ENCODE results near the gene KIF4A. TPM values are rescaled to one million over a fixed set of nuclear protein-coding genes. Genes with fewer than 3 reads are reported as not detected.

The KIF4A gene
- total and polyA plus RNA-seq, 9 of the 15 experiments (the other 6 are each of a cell fraction or from before 2014, with no cell fraction given) = 13.0 to 42.7 (median 35.9) TPM

DNA sequence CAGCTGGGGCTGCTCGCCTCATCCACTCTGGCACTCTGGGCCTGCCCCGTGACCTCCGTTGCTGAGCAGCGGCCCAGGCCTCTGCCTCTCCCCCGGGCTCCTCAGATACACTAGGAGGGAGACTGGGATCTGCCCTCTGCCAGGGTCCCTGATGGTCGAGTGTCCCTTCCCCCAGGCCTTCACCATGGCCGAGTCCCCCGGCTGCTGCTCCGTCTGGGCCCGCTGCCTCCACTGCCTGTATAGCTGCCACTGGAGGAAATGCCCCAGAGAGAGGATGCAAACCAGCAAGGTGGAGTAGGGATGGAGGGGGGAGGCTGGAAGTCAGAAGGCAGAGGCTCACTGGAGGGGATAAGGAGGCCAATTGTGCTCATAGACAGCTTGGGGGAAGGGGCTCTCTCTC lies 134.9 kb downstream of the KIF4A start:
- in situ Hi-C loops (cut with MboI) = no loop called here
- H3K4me3 ChIP-seq = no peak overlapping the region
- no peaks in the 10 kb centered on the region; a peak in 1 of 5 replicates for H3K27me3 ChIP-seq (ENCODE audit: control insufficient read depth in 2 of 2, insufficient read depth in 2 of 2, low read length in 2 of 2)
- 0% methylated on average over 1 of the region's 10 CpGs for WGBS (ENCODE audit: insufficient coverage, low coverage, missing lambda C conversion rate)
- no TSS peak for BruUV-seq (replicated peaks)
- H3K9ac ChIP-seq (ENCODE audit: insufficient read depth in 1 of 2, low read depth in 2 of 2, low read length in 2 of 2) = no peak overlapping the region; a peak in 1 of 4 replicates
- H3K9me3 ChIP-seq (replicated peaks; ENCODE audit: control insufficient read depth, insufficient read depth, low read depth, low read length) = no peaks in the 10 kb centered on the region
- ATAC-seq (no peak), DNase-seq (ENCODE audit: extremely low read depth in 1 of 4, low spot score in 3 of 4) (no peak), FAIRE-seq (no peak)
- no peak overlapping the region for H2AFZ ChIP-seq (ENCODE audit: low read depth, low read length)
- no peaks in the 10 kb centered on the region for H3K79me2 ChIP-seq (ENCODE audit: control insufficient read depth, insufficient read depth, low read length)
- intact Hi-C loops (cut with micrococcal nuclease) = no loop called here
- ChIA-PET CTCF (ENCODE audit: low intra/inter-chr PET ratio) (no interaction called here), POLR2A (no interaction called here)
- H3K36me3 ChIP-seq (ENCODE audit: control insufficient read depth, insufficient read depth, low read length) = peaks cover 7% of the 10 kb centered on the region; the same call in 1 of the 3 replicates
- H3K27ac ChIP-seq (ENCODE audit: extremely low read depth, low read depth, low read length) = no peak overlapping the region
- TF ChIP-seq PRPF4 (IDR thresholded peaks at IDR 0.05; ENCODE audit: insufficient read depth, low read depth, low read length, poor library complexity, severe bottlenecking) (no peak), PYGO2 (tag; IDR thresholded peaks at IDR 0.05) (no peak), HCFC1 (IDR thresholded peaks at IDR 0.05; ENCODE audit: low read depth, low read length) (no peak), ILK (tag; IDR thresholded peaks at IDR 0.05; ENCODE audit: borderline replicate concordance, low read depth) (no peak)
- TF ChIP-seq, protein P1, sequence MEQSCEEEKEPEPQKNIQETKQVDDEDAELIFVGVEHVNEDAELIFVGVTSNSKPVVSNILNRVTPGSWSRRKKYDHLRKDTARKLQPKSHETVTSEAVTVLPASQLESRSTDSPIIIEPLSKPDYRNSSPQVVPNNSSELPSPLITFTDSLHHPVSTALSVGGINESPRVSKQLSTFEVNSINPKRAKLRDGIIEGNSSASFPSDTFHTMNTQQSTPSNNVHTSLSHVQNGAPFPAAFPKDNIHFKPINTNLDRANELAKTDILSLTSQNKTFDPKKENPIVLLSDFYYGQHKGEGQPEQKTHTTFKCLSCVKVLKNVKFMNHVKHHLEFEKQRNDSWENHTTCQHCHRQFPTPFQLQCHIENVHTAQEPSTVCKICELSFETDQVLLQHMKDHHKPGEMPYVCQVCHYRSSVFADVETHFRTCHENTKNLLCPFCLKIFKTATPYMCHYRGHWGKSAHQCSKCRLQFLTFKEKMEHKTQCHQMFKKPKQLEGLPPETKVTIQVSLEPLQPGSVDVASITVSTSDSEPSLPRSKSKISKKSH (CRISPR knock-in tag; IDR thresholded peaks at IDR 0.05) = no peak
- H3K9me1 ChIP-seq (ENCODE audit: control insufficient read depth, insufficient read depth, low read length) = no peaks in the 10 kb centered on the region
- H3K4me2 ChIP-seq (ENCODE audit: insufficient read depth, low read length) = no peak overlapping the region
- no peaks in the 10 kb centered on the region for H4K20me1 ChIP-seq (replicated peaks; ENCODE audit: control insufficient read depth, insufficient read depth, low read length)
- H3K4me1 ChIP-seq (replicated peaks in 1 of 2; ENCODE audit: control insufficient read depth in 2 of 2, insufficient read depth in 2 of 2, low read length in 2 of 2) = no peaks in the 10 kb centered on the region; a peak in 1 of 5 replicates

Measured in K562 (cell line).